NCI-H748 (cell line): ENCODE results near the gene AFF3.

Source experiments
- DNase-seq: peaks from one replicate; lab custom pipeline; 2025; ENCODE audit not compliant: unreplicated experiment; lab: John Stamatoyannopoulos, UW

AFF3 gene

DNA sequence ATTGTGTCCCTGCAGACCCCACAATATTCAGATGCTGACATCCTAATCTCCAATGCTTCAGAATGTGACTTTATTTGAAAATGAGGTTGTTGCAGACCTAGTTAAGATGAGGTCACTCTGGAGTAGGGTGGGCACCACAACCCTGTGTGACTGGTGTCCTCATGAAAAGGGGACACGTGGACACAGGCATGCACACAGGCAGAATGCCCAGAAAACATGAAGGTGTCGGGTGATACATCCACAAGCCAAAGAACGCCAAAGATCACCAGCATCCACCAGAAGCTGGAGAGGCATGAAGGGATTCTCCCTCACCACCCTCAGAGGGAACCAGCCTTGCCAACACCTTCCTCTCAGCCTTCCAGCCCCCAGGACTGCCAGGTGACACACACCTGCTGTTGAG is 69.3 kb downstream of the AFF3 start:
- no peak for DNase-seq

DNA sequence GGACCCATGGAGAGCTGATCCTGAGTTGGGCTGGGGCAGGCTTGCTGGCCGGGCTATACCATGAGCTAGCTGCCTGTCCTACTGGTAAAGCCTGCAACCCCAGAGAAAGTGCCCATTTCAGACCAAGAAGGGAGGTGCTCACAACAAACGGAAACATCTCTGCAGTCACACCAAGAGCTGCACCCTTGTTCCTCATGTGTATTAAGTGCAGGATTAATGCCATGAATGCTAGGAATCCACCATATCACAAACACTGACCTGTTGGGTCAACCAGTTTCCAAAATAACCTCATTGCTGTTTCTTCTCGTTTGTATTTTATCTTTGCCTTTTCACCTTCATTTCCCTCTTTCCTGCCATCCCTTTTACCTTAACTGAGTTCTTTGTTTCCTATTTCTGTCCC is 69.9 kb downstream of the AFF3 start:
- DNase-seq = no peak

DNA sequence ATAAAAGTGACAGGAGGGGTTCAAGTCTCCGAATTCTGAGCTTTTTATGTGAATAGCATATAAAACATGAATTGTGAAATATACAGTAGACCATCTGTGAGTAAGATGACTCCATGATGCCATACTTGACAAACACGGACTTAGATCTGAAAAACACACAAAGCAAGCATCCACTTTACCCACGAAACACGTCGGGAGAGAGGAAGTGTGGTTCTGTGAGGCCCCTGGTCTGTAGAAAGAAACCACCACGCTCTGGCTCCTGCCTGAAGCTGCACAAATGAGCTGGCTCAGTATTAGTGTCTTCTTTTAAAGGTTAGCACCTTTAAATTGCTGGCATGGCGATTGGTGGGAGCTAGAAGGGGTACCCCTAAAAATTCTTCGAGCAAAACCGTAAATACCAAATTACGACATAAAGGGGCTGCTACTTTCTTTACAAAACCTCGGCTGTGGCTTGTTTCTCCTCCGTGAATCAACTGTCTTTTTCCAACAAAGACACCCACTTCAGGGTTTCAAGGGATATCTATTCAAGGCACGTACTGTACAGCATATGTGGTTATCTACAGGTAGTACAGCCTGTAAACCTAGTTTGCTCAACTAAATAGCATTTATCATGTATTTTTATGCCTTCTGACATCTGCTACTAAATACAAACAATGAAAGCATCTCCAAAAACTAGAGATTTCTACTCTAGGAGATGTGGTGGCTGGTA is 70.9 kb downstream of the AFF3 start:
- DNase-seq = no peak

DNA sequence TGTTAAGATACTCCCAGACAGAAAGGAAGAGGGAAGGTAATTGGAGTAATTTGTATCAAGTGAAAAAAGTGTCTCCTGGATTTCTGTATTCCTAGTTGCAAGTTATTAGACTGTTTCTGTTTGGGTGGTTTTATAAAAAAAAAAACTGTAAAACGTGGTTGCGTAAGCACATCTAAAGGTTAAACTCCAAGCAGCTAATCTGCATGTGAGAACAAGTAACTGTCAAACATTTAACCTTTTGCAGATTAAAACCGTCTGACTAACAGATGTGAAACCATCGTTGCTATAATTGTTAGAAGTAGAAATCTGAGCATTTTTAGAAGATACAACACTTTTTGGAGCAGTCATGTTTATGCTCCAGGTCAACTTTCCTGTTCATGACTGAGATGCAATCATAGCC is 72.3 kb downstream of the AFF3 start:
- no peak for DNase-seq

DNA sequence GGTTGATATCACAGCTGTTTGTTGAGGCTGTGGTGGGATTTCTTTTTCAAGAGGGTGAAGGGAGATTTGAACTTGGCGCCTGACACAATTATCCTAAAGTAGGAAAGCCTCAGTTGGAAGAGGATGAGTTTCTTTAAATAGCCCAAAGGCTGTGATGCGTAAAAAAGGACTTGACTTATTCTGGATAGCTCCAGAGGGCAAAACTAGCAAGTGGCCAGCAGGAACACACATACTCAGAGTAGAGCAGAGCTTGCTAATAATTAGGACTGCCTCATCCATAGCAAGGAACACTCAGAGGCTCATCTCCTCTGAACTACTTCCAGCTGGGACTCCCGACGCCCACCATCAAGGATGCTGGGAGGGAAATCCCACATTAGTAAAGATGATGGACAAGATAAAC is 74.0 kb downstream of the AFF3 start:
- DNase-seq = no peak

DNA sequence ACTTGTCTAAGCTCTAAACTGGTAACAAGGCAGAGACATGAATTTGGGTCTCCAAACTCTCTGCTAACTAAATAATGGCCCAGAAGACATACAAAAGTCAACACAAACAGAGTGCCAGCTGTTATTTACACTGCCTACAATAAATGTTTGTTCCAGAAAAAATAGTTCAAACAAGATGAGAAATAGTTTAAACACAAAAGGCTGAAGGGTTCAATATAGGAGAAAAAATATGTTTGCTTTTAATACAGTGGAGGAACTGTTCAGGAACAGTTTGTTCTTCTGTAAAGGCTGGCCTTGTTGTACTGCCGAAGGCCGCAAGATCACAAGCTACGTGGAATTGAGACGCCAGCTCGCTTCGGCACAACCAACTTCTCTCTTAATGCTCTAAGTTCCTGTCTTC is 74.6 kb downstream of the AFF3 start:
- no peak for DNase-seq

DNA sequence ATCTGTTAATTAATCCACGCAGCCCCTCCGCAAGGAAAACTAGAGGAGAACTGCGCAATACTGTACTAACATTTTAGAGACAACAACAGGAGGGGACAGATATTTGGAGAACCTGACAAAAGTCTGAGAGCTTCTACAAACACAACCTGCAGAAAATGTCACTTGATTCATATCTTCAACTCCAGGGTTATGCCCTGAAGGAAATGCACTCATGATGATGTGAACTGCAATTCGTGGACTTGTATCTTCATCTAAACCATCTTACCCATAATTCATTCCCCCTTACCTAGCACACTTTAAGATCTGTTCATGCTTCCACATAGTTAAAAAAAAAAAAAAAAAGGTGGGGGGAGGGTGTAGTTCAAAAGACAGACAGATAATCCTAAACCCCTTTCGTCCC is 75.5 kb downstream of the AFF3 start:
- no peak for DNase-seq

DNA sequence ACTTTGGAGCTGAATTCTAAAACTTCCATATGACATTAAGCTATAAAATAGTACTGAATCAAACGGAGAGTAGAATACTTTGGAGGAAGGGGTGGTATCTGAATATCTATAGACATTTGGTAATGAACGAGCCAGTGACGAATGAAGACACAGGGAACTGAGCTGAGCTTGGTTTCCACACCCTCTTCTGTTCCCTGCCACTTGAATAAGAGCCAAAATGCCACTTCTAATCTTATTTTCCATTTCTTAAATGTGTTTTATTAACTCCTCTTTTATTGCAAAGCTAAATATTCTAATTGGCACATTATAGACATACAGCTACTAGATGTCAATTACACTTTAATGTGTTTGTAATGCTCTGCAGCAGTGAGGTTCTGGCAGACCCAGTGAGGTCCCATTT is 76.1 kb downstream of the AFF3 start:
- no peak for DNase-seq

DNA sequence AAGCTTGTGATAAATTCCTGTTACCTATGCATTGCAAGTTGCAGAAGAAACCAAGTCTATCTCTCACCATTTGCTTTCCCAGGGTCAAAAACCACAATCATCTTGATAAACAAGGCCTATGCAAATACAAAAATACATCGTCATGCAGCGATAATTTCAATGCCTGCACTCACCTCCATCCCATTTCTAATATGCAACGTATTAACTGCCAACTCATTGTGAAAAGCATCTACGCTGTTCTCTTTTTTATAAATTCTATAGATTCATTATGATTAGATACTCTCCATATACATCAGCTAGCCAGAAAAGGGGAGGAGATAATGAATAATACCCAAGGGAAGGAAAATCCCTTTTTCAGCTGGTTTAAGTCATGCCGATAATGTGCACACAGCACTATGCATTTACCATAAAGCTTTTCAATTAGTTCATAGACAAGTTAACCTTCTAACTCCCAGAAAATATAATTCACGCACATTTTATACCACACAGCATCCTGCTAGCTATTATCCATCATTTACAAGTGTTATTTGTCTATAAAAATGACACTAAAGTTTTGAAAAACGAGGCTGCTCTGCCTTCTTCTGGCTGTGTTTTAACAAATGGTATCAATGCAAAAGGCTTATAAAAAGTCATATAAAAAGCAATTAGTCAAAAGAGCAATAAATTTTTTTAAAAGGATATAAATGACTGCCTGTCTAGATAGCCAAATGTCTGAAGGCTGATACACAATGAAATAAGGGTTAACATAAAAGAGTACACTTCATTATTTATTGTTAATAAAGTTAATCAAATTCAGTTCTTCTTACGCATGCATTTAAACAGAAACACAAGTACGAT is 77.6 kb downstream of the AFF3 start:
- DNase-seq = no peak

DNA sequence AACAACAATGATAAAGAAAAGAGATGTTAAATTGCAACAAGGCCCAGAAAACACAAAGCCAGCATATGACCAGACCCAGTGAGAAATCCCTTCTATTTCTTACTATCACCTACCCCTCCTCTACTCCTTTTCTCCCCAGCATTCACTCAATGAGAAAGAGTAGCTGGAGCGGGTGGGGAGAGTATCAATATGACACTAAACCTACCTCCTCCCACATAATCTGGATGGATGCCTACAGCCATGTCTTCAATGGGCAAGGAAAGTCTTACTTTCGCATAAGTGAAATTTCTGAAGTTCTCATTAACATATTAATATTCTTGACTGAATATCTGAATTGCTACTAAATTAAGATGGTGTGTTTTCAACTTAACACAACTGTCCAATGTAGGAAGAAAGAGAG is 78.2 kb downstream of the AFF3 start:
- no peak for DNase-seq

DNA sequence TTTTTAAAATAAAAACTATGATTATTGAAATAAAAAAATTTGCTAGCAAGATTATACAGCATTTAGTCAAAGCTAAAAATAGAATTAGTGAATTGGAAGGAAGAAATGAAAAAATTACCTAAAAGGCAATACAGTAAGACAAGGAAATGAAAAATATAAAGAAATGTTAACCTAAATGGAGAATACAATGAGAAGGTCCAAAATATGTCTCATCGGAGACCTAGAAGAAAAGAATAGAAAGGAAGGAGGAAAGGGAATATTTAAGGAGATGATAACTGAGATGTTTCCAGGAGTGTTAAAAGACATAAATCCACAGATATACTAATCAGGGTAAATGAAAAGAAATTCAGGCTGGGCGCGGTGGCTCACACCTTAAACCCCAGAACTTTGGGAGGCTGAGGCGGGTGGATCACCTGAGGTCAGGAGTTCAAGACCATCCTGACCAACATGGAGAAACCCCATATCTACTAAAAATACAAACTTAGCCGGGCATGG is 78.9 kb downstream of the AFF3 start:
- DNase-seq = no peak

DNA sequence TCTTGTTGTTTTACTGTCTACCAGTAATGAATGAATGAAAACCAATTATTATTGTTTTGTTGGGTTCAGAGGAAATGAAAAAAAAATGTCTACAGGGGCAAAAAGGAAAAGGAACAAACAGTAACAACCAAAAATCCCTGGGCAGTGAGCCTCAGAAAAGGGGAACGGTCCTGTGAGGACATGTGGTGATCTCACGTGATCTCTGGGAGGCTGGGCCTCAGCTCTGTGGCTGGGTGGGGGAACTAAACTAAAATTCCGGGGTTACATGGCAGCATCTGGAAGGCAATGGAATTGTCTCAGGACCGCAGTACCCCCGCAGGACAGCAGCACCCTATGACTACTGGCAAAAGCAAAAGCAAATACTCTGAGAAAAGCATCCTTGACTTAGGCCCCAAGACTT is 80.1 kb downstream of the AFF3 start:
- no peak for DNase-seq

DNA sequence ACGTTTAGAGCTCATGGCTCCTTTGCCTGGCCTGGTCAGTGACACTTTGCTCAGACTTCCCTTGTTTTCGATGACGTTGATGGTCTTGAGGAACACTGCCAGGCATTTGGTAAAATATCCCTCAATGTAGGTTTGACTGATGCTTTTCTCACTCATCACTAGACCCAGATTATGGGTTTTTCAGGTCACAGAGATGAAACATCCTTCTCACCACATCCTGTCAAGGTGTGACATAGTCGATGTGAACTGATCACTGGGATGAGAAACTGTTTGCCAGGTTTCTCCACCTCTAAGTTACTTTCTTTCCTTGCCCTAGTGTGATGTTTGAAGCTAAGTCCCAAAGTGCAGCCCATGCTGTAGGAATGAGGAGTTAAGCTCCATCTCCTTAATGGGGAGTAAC is 81.5 kb downstream of the AFF3 start:
- DNase-seq = no peak

DNA sequence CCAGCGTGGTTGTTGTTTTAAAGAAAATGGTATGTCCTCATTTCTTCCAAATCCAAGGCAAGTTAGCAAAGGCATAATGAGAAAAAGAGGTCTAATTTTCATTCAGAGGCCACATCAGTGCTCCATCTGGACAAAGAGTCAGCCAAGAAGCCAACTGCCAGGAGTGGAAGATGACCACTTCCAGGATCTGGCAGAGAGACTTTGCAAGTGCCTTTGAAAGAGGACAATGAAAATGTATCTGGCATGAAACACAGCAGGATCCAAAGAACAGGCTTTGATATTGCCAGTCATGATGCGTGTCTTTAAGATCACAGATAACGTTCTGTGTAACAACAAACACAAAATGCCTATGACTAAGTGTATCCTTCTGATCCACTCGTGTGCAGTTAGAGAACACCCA is 82.8 kb downstream of the AFF3 start:
- DNase-seq = no peak

DNA sequence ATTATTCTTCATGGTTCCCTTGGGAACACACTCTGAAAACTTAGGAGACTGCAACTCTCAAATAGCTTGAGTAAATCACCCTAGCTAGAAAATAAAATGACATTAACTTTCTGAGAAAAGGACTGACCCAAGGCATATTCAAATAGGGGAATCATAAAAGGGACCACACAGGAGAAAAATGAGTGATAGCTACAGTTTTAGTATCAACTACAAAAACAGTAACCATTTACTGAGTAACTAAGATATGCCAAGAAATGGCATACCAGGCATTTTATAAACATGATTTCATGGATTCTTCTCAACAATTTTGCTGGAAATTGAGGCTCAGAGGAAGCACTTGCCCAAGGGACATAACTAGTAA is 84.5 kb downstream of the AFF3 start:
- DNase-seq = no peak

DNA sequence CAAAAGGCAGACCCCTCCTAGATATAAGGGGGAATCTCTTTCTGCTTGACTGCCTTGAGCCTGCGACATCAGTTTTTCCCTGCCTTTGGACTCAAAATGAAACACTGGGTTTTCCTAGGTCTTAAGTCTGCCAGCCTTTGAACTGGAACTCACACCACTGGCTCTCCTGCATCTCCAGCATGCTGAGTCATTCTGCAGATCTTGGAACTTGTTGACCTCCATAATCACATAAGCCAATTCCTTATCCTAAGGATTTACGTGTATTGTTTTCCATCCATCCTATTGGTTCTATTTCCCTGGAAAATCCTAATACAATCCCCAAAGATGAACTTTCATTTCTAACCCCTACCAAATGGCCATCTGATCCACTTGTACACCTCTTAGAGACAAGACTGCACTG is 88.0 kb downstream of the AFF3 start:
- no peak for DNase-seq

DNA sequence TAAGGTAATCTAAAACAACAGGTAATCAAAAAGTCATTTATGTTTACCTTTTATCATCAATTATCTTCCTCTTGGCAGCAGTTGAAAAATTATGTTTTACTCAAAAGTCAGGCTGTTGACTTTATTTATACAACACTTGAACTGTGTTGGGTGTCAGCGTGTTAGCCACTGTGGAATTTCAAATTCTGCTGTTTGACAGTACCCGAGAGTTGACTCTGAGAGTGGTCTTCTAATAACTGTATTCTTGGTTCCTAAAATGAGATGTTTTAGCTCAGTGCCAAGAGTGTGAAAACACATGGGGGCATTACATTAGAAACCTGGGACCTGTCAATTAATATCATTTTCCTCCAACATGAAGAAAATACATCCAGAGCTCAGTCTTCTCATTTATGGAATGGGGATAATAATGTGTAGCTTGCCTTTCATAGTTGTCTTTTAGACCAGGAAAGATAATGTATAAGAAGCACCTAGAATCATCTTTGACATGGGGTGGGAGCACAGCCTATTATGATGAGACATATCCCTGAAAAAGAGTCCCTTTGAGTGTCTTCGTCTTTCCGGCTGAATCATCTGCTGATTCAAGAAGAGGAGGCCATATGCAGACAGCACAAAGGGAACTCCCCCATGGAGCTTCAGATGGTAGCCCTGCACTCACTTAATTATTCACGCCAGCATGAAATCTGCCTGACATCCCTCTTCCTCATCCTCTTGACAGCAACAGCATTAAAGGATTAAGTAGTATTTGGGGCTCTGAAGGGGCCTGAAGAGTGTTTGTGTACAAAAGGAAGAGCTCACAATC is 89.1 kb downstream of the AFF3 start:
- DNase-seq = no peak

DNA sequence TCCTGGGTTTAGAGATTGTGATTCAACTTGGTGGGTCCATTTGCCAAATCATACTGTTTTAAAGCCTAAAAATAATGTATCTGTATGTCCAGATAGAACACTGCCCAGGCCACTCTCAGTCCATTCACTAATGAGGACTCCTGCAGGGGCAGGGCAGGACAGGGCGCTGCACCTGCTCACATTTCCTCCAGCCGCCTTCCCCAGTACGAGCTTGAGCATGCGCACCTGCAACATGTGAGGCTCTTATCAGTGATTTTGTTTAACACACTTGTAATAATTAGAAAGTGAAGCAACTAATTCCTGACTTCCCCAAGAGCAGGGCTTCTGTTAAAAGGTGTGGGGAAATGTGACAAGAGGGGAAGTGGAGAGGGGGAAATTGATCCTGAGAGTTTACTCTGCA is 89.7 kb downstream of the AFF3 start:
- DNase-seq = peak; percentile 20

DNA sequence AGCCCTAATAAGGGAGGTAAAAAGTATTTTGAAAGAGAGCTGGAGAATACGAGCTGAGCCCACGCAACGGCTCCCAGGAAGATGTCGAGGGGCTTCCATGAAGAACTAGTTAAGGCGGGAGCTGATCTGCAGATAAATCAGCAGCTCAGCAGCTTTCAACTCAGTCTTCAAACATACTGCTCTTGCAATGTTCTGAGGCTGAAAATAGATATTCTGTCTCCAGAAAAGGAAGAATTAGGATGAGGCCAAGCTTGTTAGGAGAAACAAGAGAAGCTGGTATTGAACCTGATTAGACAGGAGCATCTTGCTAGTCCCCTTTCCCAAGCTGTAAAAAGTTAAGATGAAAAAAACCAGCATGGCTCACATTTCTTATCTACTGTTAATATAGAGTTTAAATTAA is 91.1 kb downstream of the AFF3 start:
- no peak for DNase-seq

DNA sequence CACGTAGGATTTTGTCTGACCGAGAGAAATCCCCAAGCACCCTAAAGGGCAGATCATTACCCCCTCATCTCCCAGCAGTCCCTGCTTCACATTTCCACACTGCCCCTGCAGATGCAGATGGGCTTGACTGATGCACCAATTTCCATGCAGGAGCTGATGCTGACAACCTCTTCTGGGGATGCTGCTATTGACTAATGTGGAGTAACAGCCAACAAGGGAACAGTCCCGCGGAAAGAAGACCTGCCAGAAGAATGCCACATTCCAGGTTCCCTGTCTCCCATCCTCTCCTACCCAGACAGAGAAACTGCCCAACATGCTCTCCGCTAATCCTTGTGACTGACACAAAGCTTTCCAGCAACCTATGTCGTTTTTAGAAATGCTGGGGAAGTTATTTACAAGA is 91.7 kb downstream of the AFF3 start:
- DNase-seq = no peak

DNA sequence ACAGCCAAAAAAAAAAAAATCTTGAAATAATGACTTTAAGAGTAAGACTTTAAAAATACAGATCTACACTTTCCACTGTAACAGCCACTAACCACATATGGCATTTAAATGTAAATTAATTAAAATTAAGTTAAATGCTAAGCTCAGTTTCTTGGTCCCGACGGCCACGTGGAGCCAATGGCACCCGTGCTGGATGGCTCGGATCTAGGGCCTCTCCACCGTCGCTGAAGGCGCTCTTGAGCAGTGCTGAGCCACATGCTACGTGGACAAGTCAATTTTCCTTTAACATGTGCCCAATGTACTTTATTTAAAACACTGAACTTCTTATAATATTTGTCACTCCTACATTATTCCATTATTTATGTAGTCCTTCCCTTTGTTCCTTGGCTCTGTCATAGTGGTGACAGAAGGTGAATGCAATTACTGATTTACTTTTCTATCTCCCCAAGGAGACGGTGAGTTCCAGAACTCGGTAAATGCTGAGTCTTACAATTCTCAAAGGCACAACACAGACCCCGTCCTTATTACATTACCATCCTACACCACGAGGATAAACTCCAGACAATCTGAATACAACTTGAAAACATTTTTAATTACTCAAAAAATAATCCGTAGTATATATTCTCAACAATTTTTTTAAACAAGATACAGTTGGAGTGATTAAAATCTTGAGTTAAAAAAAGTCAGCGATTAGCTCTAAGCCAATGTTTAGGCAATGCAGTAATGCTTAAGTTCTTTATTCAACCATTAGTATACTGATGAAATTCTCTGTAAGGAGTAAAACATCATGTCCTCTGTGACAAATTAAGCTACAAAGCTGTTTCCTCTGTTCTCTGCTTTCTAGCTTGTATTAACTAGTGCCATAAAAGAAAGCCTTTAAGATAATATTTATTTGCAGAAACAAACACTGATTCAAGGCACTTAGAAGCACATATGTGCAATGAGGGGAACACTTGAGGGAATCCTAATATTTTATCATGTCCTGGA is 95.1 kb downstream of the AFF3 start:
- DNase-seq = no peak
